SW480 (cell line): ENCODE measurements around the gene CCDC3.

Experiments used
- DNase-seq: peaks from one replicate; pipeline ENCODE4 v3.0.0-alpha.2; 2016; ENCODE audit warnings: low spot score

Gene CCDC3

GRCh38 chr10:13000431-13000830 lies 1.1 kb downstream of the CCDC3 start:
- peak; percentile 25 for DNase-seq

- DNase-seq = no peak
These were observed 1.7 kb downstream of the CCDC3 start for GRCh38 chr10:12999849-13000248.

- peak; percentile 53 for DNase-seq
These were observed 6.1 kb downstream of the CCDC3 start for GRCh38 chr10:12995425-12995861.

- DNase-seq = no peak
These were observed 7.9 kb downstream of the CCDC3 start for GRCh38 chr10:12993595-12993994.

GRCh38 chr10:12985347-12985746 lies 16.2 kb downstream of the CCDC3 start:
- DNase-seq = no peak

- peak; percentile 9 for DNase-seq
These were observed 17.3 kb downstream of the CCDC3 start for GRCh38 chr10:12984165-12984747.

GRCh38 chr10:12983568-12983967 lies 17.9 kb downstream of the CCDC3 start:
- peak; percentile 14 for DNase-seq

- peak; percentile 39 for DNase-seq
These were observed 19.9 kb downstream of the CCDC3 start for GRCh38 chr10:12981570-12981969.

GRCh38 chr10:12980713-12981306 lies 20.7 kb downstream of the CCDC3 start:
- DNase-seq = no peak

GRCh38 chr10:12980102-12980661 lies 21.3 kb downstream of the CCDC3 start:
- DNase-seq = no peak

- no peak for DNase-seq
These were observed 22.6 kb downstream of the CCDC3 start for GRCh38 chr10:12978891-12979290.

GRCh38 chr10:12975906-12976305 lies 25.6 kb downstream of the CCDC3 start:
- no peak for DNase-seq

GRCh38 chr10:12975266-12975665 lies 26.2 kb downstream of the CCDC3 start:
- no peak for DNase-seq

GRCh38 chr10:12974491-12975199 lies 26.9 kb downstream of the CCDC3 start:
- no peak for DNase-seq

GRCh38 chr10:12974078-12974477 lies 27.4 kb downstream of the CCDC3 start:
- no peak for DNase-seq

GRCh38 chr10:12973149-12973718 lies 28.3 kb downstream of the CCDC3 start:
- no peak for DNase-seq

- no peak for DNase-seq
These were observed 29.4 kb downstream of the CCDC3 start for GRCh38 chr10:12972146-12972545.

- DNase-seq = no peak
These were observed 30.3 kb downstream of the CCDC3 start for GRCh38 chr10:12971001-12971788.

- no peak for DNase-seq
These were observed 31.6 kb downstream of the CCDC3 start for GRCh38 chr10:12969951-12970350.

GRCh38 chr10:12966067-12966466 lies 35.4 kb downstream of the CCDC3 start:
- DNase-seq = no peak

- DNase-seq = no peak
These were observed 35.9 kb downstream of the CCDC3 start for GRCh38 chr10:12965571-12965970.

GRCh38 chr10:12962556-12962955 lies 39.0 kb downstream of the CCDC3 start:
- DNase-seq = no peak
